ENCODE results near the gene DPF1. TPM values are rescaled to one million over a fixed set of nuclear protein-coding genes. Genes with fewer than 3 reads are reported as not detected.

The DPF1 gene
- total and polyA plus RNA-seq, 10 of the 15 experiments (the other 5 are each of a cell fraction or from before 2014, with no cell fraction given) = 0.11 to 4.3 (median 2.4) TPM

- TF ChIP-seq SUZ12 (IDR thresholded peaks at IDR 0.05; ENCODE audit: unreplicated experiment) (no peak), MEF2B (IDR thresholded peaks at IDR 0.05; ENCODE audit: partially characterized antibody, poor library complexity, severe bottlenecking) (no peak), BCL11A (IDR thresholded peaks at IDR 0.05; ENCODE audit: low read depth, low read length) (no peak)
Observed at GRCh38 chr19:38165335-38165734, 58.7 kb downstream of the DPF1 start (continued).

DNA sequence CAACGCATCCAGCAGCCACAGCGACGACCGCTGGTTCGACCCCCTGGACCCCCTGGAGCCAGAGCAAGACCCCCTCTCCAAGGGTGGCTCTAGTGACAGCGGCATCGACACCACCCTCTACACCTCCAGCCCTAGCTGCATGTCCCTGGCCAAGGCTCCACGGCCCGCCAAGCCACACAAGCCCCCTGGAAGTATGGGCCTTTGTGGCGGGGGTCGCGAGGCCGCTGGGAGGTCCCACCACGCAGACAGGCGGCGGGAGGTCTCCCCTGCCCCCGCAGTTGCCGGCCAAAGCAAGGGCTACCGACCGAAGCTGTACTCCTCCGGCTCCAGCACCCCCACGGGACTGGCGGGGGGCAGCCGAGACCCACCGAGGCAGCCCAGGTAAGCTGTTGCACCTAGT is 59.5 kb downstream of the DPF1 start:
- no peaks in the 10 kb centered on the region for H4K20me1 ChIP-seq (ENCODE audit: control insufficient read depth, insufficient read depth)
- TF ChIP-seq SRF (IDR thresholded peaks at IDR 0.05; ENCODE audit: low read depth in 2 of 2, low read length in 2 of 2) (no peak), CREB1 (IDR thresholded peaks at IDR 0.05; ENCODE audit: low read depth) (no peak), TBL1XR1 (IDR thresholded peaks at IDR 0.05; ENCODE audit: low read depth, low read length) (no peak), ZNF384 (IDR thresholded peaks at IDR 0.05; ENCODE audit: borderline replicate concordance, low read depth, low read length) (no peak), NR2C2 (IDR thresholded peaks at IDR 0.05; ENCODE audit: borderline replicate concordance, control insufficient read depth, insufficient read length, low read depth) (no peak), IRF4 (IDR thresholded peaks at IDR 0.05; ENCODE audit: low read depth, low read length) (no peak), FOXM1 (IDR thresholded peaks at IDR 0.05; ENCODE audit: low read depth, low read length) (no peak), HDAC2 (IDR thresholded peaks at IDR 0.05) (no peak), CEBPB (IDR thresholded peaks at IDR 0.05; ENCODE audit: borderline replicate concordance in 1 of 2, low read depth in 2 of 2, low read length in 2 of 2) (no peak), ZNF217 (IDR thresholded peaks at IDR 0.05) (no peak), YBX1 (IDR thresholded peaks at IDR 0.05) (no peak), CHD1 (IDR thresholded peaks at IDR 0.05; ENCODE audit: low read depth, low read length) (no peak), ETV6 (conservative IDR thresholded peaks at IDR 0.05 in 1 of 2, IDR thresholded peaks at IDR 0.05 in 1 of 2; ENCODE audit: borderline replicate concordance in 1 of 2, low read depth in 1 of 2) (no peak), NRF1 (conservative IDR thresholded peaks at IDR 0.05; ENCODE audit: low read depth, low read length) (no peak), PKNOX1 (IDR thresholded peaks at IDR 0.05) (no peak), IKZF2 (IDR thresholded peaks at IDR 0.05) (no peak)
- ATAC-seq (no peak), FAIRE-seq (no peak), DNase-seq (ENCODE audit: low read depth, low spot score) (no peak)
- ChIA-PET POLR2A (no interaction called here), CTCF (interaction anchor here (1.4 kb wide), 1 partner anchor 262 kb away, joined by 3 read pairs; no protein-coding TSS in a partner anchor), RAD21 (ENCODE audit: unreplicated experiment) (no interaction called here), SMC1A (ENCODE audit: uncharacterized antibody, unreplicated experiment) (no interaction called here)
- H2AFZ ChIP-seq (ENCODE audit: control insufficient read depth, low read depth, low read length) = no peak overlapping the region
- no peak overlapping the region for H3K4me2 ChIP-seq (ENCODE audit: control insufficient read depth, insufficient read depth)
- H3K27me3 ChIP-seq (replicated peaks in 1 of 2; ENCODE audit: control insufficient read depth in 2 of 2, insufficient read depth in 2 of 2, low read length in 1 of 2) = no peaks in the 10 kb centered on the region
- H3K79me2 ChIP-seq (ENCODE audit: control insufficient read depth, insufficient read depth, low read length) = no peaks in the 10 kb centered on the region
- H3K9ac ChIP-seq (ENCODE audit: control insufficient read depth, insufficient read depth, low read length) = no peak overlapping the region
- peaks cover 30 to 31% of the 10 kb centered on the region in 2 experiments for H3K36me3 ChIP-seq (ENCODE audit: control insufficient read depth in 2 of 2, insufficient read depth in 2 of 2, low read length in 1 of 2)
- 96% methylated on average over 25 of the region's 25 CpGs for WGBS (ENCODE audit: insufficient coverage, insufficient replicate concordance, low lambda C conversion rate, missing lambda C conversion rate)
- no peak overlapping the region for H3K27ac ChIP-seq (ENCODE audit: control insufficient read depth, insufficient read depth)
- no peaks in the 10 kb centered on the region; the same call in 2 of the 3 replicates for H3K9me3 ChIP-seq (replicated peaks; ENCODE audit: control insufficient read depth, insufficient read depth, low read length)
- H3K4me1 ChIP-seq (ENCODE audit: control insufficient read depth, insufficient read depth, low read length) = no peaks in the 10 kb centered on the region
- in situ Hi-C loops (cut with MboI) = no loop called here
- H3K4me3 ChIP-seq = no peak overlapping the region
- no TSS peak for BruUV-seq (replicated peaks)
- intact Hi-C loops (cut with micrococcal nuclease; ENCODE audit: unreplicated experiment) = no loop called here
